HG03439 (cell line): ENCODE data around the gene PLD5.
"Not testable (repeated sequence)": the region's sequence is repeated elsewhere in the genome, so short reads cannot be mapped to it uniquely, and the experiment has no call there.

Source experiments
- ATAC-seq: cut with Tn5 transposase; IDR thresholded peaks from one replicate; pipeline ENCODE4 v1.9.1; 2021; ENCODE audit warnings: mild to moderate bottlenecking, moderate library complexity; ENCODE audit not compliant: unreplicated experiment

The PLD5 gene

GRCh38 chr1:242083742-242084141 lies 440.8 kb downstream of the PLD5 start:
- no peak for ATAC-seq

- ATAC-seq, result no peak
Measured at GRCh38 chr1:242081446-242081845, 443.1 kb downstream of the PLD5 start.

- ATAC-seq, result no peak
Measured at GRCh38 chr1:242065813-242066212, 458.7 kb downstream of the PLD5 start.

DNA sequence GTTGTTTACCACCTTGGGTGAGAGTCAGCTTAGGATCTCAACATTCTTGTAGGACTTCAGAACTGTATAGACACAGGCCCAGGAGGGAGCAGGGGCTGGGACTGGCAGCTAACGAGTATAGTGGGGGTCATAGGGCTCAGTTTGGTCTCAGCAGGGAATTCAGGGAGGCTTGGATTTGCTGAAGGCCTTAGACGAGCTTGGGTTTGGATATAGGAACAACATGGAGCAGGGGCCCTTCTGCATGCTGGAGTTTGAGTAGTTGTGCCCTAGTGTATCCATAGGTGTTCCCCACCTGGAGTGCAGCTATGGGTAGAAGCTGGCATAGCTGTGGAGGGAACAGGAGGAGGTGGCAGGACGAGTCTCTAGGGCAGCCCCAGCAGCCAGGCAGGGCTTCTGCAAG lies 462.2 kb downstream of the PLD5 start:
- no peak for ATAC-seq

- no peak for ATAC-seq
Measured at GRCh38 chr1:242059976-242060375, 464.5 kb downstream of the PLD5 start.

DNA sequence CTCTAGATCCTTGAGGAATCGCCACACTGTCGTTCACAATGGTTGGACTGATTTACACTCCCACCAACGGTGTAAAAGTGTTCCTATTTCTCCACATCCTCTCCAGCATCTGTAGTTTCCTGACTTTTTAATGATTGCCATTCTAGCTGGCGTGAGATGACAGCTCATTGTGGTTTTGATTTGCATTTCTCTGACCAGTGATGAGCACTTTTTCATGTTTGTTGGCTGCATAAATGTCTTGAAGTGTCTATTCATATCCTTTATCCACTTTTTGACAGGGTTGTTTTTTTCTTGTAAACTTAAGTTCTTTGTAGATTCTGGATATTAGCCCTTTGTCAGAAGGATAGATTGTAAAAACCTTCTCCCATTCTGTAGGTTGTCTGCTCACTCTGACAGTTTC lies 465.9 kb downstream of the PLD5 start:
- ATAC-seq, result peak; percentile 57

- not testable (repeated sequence) for ATAC-seq
Measured at GRCh38 chr1:242058181-242058580, 466.3 kb downstream of the PLD5 start.

- no peak for ATAC-seq
Measured at GRCh38 chr1:242057745-242058115, 466.8 kb downstream of the PLD5 start.

- ATAC-seq, result no peak
Measured at GRCh38 chr1:242056988-242057744, 467.3 kb downstream of the PLD5 start.

DNA sequence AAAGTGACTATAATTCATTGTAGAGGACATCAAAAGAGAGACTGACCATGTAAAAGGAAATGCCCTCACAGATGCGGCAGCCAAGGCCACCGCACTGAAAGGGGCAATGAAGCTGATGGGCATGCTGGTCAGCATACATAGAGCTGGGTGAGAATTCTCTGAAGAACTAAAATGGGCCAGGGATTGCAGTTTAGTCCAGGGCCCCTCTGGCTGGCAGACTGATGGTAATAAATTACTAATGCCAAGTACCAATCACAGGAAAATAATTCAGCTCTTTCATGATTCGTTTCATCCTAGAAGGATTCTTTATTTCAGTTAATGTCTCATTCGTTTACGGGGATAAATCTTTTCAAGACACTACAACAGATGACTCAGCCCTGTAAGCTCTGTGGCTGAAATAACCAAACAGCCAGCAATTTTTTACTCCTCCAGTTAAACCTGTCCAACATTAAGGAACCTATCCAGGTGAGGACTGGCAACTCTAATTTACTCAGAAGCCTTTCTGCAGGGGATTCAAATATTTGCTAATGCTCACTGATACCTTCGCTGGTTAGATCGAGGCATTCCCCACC lies 468.7 kb downstream of the PLD5 start:
- ATAC-seq, result no peak

DNA sequence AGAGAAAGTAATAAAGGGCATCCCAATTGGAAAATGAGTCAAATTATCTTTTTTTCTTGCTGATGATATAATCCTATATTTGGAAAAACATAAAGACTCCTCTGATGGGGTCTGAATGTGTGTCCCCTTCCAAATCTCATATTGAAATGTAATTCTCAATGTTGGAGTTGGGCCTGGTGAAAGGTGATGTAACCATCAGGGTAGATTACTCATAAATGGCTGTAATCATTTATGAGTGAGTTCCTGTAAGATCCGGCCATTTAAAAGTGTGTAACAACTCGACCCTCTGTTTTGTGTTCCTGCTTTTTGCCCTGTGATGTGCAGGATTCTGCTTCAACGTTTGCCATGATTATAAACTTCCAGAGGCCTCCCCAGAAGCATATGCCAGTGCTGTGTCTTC lies 481.3 kb downstream of the PLD5 start:
- no peak for ATAC-seq

DNA sequence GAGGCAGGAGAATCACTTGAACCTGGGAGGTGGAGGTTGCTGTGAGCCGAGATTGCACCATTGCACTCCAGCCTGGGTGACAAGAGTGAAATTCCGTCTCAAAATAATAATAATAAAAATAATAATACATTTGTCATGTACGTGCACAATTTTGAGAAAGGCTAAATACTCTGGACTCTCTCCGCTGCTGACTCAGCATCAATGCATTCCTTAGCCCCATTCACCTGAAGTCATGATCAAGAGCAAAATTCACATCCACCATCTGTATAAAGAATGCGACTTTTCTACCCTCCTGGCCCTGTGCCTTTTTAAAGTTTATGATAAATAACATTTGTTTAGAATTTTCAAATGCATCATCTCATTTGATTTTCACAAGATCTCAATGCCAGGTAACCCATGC lies 490.1 kb downstream of the PLD5 start:
- ATAC-seq, result no peak

DNA sequence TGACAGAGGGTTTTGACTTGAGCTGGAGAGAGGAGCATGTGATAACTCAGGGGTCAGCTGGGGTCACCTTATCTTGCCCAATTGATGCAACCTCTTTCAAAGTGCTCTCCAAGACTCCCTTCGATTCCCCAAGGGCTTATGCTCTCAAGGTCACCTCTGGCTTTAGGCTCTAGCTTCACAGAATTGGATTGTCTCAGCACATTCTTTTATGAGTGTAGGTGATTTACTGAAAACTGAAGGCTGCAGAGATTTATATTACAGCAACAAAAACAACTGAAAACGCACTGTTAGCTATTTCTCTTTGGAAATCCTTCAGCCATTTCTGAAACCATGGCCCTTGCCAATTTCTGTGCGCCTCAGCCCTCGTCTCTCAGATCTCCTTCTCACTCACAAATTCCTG lies 491.1 kb downstream of the PLD5 start:
- ATAC-seq, result no peak
